A549 (cell line): ENCODE data around the gene LRIF1. TPM values are rescaled to one million over a fixed set of nuclear protein-coding genes. Genes with fewer than 3 reads are reported as not detected.

Experiments used
- ATAC-seq, 2 experiments: fragments of 200-7000 bp in 1 of 2; fragments of >200 bp in 1 of 2; cut with Nextera tagmentation in 1 of 2; cut with Tn5 transposase in 1 of 2; 3 replicates each; pipeline versions ENCODE4 v1.8.0 to v1.9.1; 2018 to 2020; ENCODE audit warnings: mild to moderate bottlenecking in 1 of 2, moderate library complexity in 1 of 2
- CTCF ChIA-PET: fragments of 300-600 bp; sonication (Branson Sonifier 250); formaldehyde crosslinking; extraction: SDS; loops from one replicate; lab custom pipeline; 2021; ENCODE audit warnings: antibody characterized with exemption, inconsistent platforms; lab: Yijun Ruan, JAX
- POLR2A ChIA-PET: fragments of 350-600 bp; formaldehyde crosslinking; extraction: SDS; loops from one replicate; lab custom pipeline; 2021; ENCODE audit warnings: antibody characterized with exemption, inconsistent platforms; lab: Yijun Ruan, JAX
- DNase-seq, 2 experiments: peaks; one replicate each; pipeline versions ENCODE4 v3.0.0 to v3.0.0-alpha.2; 2011 to 2016; ENCODE audit warnings: low read depth in 1 of 2, low spot score in 1 of 2
- FAIRE-seq: peaks from 2 replicates; lab custom pipeline; 2011; peaks lifted over from hg19 to GRCh38; lab: Jason Lieb, UNC
- H3K27ac ChIP-seq, 2 experiments: fragments of >200 bp; sonication (Bioruptor Twin); formaldehyde crosslinking; 3 replicates each; pipeline ENCODE4 v1.5.1; 2016 to 2017
- H3K4me1 ChIP-seq: fragments of >200 bp; sonication (Bioruptor Twin); formaldehyde crosslinking; 3 replicates; pipeline ENCODE4 v1.6.1; 2016
- H3K4me2 ChIP-seq: fragments of >200 bp; sonication (Bioruptor Twin); formaldehyde crosslinking; 3 replicates; pipeline ENCODE4 v1.6.1; 2016
- H3K4me3 ChIP-seq: fragments of >200 bp; sonication (Bioruptor Twin); formaldehyde crosslinking; 3 replicates; pipeline ENCODE4 v1.5.1; 2016
- H3K9me3 ChIP-seq: fragments of >200 bp; sonication (Bioruptor Twin); formaldehyde crosslinking; 3 replicates; pipeline ENCODE4 v1.6.1; 2016
- CBX2 ChIP-seq: fragments of 200-600 bp; sonication (generic); IDR thresholded peaks from 2 replicates; pipeline ENCODE4 v1.6.1; 2016; ENCODE audit warnings: low read depth, mild to moderate bottlenecking, borderline replicate concordance
- CEBPB ChIP-seq, 2 experiments: fragments of >200 bp in 1 of 2; sonication (Bioruptor Twin) in 1 of 2; formaldehyde crosslinking in 1 of 2; IDR thresholded peaks; 2 replicates each; pipeline ENCODE4 v1.6.1; 2012 to 2016
- CHD4 ChIP-seq: fragments of 200-600 bp; sonication (generic); IDR thresholded peaks from 2 replicates; pipeline ENCODE4 v1.6.1; 2016; ENCODE audit warnings: antibody characterized with exemption, mild to moderate bottlenecking, borderline replicate concordance
- EHF ChIP-seq: fragments of 250-450 bp; sonication (Bioruptor Pico); IDR thresholded peaks from 2 replicates; pipeline ENCODE4 v1.5.0; 2020; ENCODE audit warnings: mild to moderate bottlenecking
- ESRRA ChIP-seq: fragments of 150-350 bp; IDR thresholded peaks from 2 replicates; pipeline ENCODE4 v1.6.1; 2014; ENCODE audit warnings: mild to moderate bottlenecking, low read length, borderline replicate concordance
- HOXB5 ChIP-seq: fragments of 250-450 bp; sonication (Bioruptor Pico); IDR thresholded peaks from 2 replicates; pipeline ENCODE4 v1.5.0; 2020; ENCODE audit warnings: mild to moderate bottlenecking, moderate library complexity
- JUNB ChIP-seq: fragments of >200 bp; sonication (Bioruptor Twin); formaldehyde crosslinking; IDR thresholded peaks from 2 replicates; pipeline ENCODE4 v1.6.1; 2016
- KDM1A ChIP-seq: fragments of 200-600 bp; sonication (generic); IDR thresholded peaks from 2 replicates; pipeline ENCODE4 v1.6.1; 2016; ENCODE audit warnings: low read depth, mild to moderate bottlenecking
- KDM5A ChIP-seq: fragments of 200-600 bp; sonication (generic); IDR thresholded peaks from 2 replicates; pipeline ENCODE4 v1.6.1; 2016; ENCODE audit warnings: antibody characterized with exemption, mild to moderate bottlenecking
- MYC ChIP-seq: IDR thresholded peaks from 2 replicates; pipeline ENCODE4 v1.6.1; 2012; ENCODE audit warnings: mild to moderate bottlenecking, inconsistent platforms, low read length, improper control_type of control experiment, borderline replicate concordance
- NFE2L2 ChIP-seq: fragments of 150-350 bp; conservative IDR thresholded peaks from 2 replicates; pipeline ENCODE4 v1.6.1; 2014; ENCODE audit warnings: low read length
- NPAS2 ChIP-seq: fragments of 250-450 bp; sonication (Bioruptor Pico); IDR thresholded peaks from 2 replicates; pipeline ENCODE4 v1.8.0; 2022; ENCODE audit warnings: mild to moderate bottlenecking, moderate library complexity, borderline replicate concordance
- POLR2AphosphoS2 ChIP-seq: conservative IDR thresholded peaks from 2 replicates; pipeline ENCODE4 v1.6.1; 2012; ENCODE audit warnings: low read length, improper control_type of control experiment, inconsistent platforms
- RARB ChIP-seq: fragments of 250-450 bp; sonication (Bioruptor Pico); IDR thresholded peaks from 2 replicates; pipeline ENCODE4 v1.8.0; 2021; ENCODE audit warnings: mild to moderate bottlenecking, moderate library complexity
- RFX5 ChIP-seq: fragments of 450-650 bp; IDR thresholded peaks from 2 replicates; pipeline ENCODE4 v1.7.1; 2014; ENCODE audit warnings: antibody characterized with exemption, mild to moderate bottlenecking, moderate library complexity
- RNF2 ChIP-seq: fragments of 200-600 bp; sonication (generic); IDR thresholded peaks from 2 replicates; pipeline ENCODE4 v1.6.1; 2016; ENCODE audit warnings: low read depth, mild to moderate bottlenecking, antibody characterized with exemption, moderate library complexity, borderline replicate concordance
- SMC3 ChIP-seq: fragments of >200 bp; sonication (Bioruptor Twin); formaldehyde crosslinking; IDR thresholded peaks from 3 replicates; pipeline ENCODE4 v1.6.1; 2018; ENCODE audit warnings: inconsistent platforms
- SREBF2 ChIP-seq: fragments of 450-650 bp; IDR thresholded peaks from 2 replicates; pipeline ENCODE4 v1.6.1; 2014; ENCODE audit warnings: mild to moderate bottlenecking, moderate library complexity
- TP53 ChIP-seq: fragments of 250-450 bp; sonication (Bioruptor Pico); IDR thresholded peaks from 2 replicates; pipeline ENCODE4 v1.5.0; 2021; ENCODE audit warnings: mild to moderate bottlenecking, moderate library complexity
- ZC3H11A ChIP-seq: fragments of 450-650 bp; IDR thresholded peaks from 2 replicates; pipeline ENCODE4 v1.6.1; 2014; ENCODE audit warnings: antibody characterized with exemption, mild to moderate bottlenecking
- ZFP36 ChIP-seq: fragments of 450-650 bp; IDR thresholded peaks from 2 replicates; pipeline ENCODE4 v1.6.1; 2014; ENCODE audit warnings: borderline replicate concordance; ENCODE audit not compliant: partially characterized antibody
- ZSCAN20 ChIP-seq: fragments of 250-450 bp; sonication (Bioruptor Pico); IDR thresholded peaks from 2 replicates; pipeline ENCODE4 v1.8.0; 2022; ENCODE audit warnings: mild to moderate bottlenecking, moderate library complexity
- WGBS: methylation state at CpG from one replicate; pipeline ENCODE4 v1.1.6; 2017; ENCODE audit errors: missing lambda C conversion rate; 5-methylcytosine and 5-hydroxymethylcytosine counted together
- polyA plus RNA-seq, 4 experiments: library from polyadenylated mRNA; depleted of rRNA in 3 of 4; stranded (reverse); fragments of >200 nt; fragmentation: RNase III in 1 of 4; extraction: RNeasy Plus Mini Kit Qiagen cat#74134 plus additional on column Dnase treatment in 1 of 4; gene quantifications; 2 replicates in 3 of 4; 3 replicates in 1 of 4; pipeline ENCODE4 v1.2.3, GENCODE V29; 2011 to 2017
- TF ChIP-seq, protein P1 (sequence below): fragments of >200 bp; sonication (Bioruptor Twin); formaldehyde crosslinking; IDR thresholded peaks from 3 replicates; pipeline ENCODE4 v1.5.1; 2016
- TF ChIP-seq, protein P2 (sequence below): fragments of >200 bp; sonication (Bioruptor Twin); formaldehyde crosslinking; IDR thresholded peaks from 3 replicates; pipeline ENCODE4 v1.6.1; 2016
- TF ChIP-seq, protein P3 (sequence below): fragments of 450-650 bp; IDR thresholded peaks from 2 replicates; pipeline ENCODE4 v1.6.1; 2014; ENCODE audit warnings: antibody characterized with exemption
- TF ChIP-seq, protein P4 (sequence below): IDR thresholded peaks from 2 replicates; pipeline ENCODE4 v1.6.1; 2012

LRIF1 gene
- polyA plus RNA-seq, 2 of the 4 experiments (the other 2 are of a cell fraction), result 16.3 to 40.8 TPM

DNA sequence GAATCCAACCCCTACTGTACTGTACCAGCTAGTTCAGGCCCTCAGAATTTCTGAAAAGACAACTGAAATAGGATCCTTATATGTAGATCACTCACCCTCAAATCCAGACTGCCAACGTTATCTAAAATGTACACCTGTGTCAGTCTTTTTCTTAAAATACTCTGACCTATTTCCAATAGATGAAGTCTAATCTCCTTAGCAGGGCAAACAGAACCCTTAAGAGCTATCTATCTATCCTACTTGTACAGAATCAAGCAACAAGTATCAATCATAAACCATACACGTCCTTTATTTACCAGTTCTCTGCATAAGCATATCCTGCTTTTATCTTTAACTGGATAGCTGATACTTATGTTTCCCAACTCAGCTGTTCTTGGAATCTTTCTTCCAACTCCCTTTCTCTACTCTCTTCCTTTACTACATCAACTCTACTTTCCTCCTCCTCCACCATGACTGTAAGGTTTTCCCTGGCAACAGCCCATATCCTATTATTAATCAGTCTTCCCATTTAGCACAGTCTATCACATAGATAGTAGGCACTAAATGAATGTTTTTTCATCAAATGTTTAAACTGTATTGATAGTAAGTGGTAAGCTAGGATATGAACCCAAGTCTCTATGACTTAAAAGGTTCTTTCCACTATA lies 2.8 kb downstream of the LRIF1 start (continued):
- TF ChIP-seq ESRRA (no peak), ZFP36 (no peak), KDM5A (no peak), SREBF2 (no peak), EHF (CRISPR knock-in tag) (no peak), RFX5 (no peak), SMC3 (no peak), JUNB (no peak)
- TF ChIP-seq, protein P1, sequence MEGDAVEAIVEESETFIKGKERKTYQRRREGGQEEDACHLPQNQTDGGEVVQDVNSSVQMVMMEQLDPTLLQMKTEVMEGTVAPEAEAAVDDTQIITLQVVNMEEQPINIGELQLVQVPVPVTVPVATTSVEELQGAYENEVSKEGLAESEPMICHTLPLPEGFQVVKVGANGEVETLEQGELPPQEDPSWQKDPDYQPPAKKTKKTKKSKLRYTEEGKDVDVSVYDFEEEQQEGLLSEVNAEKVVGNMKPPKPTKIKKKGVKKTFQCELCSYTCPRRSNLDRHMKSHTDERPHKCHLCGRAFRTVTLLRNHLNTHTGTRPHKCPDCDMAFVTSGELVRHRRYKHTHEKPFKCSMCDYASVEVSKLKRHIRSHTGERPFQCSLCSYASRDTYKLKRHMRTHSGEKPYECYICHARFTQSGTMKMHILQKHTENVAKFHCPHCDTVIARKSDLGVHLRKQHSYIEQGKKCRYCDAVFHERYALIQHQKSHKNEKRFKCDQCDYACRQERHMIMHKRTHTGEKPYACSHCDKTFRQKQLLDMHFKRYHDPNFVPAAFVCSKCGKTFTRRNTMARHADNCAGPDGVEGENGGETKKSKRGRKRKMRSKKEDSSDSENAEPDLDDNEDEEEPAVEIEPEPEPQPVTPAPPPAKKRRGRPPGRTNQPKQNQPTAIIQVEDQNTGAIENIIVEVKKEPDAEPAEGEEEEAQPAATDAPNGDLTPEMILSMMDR, result no peak
- TF ChIP-seq, protein P2, sequence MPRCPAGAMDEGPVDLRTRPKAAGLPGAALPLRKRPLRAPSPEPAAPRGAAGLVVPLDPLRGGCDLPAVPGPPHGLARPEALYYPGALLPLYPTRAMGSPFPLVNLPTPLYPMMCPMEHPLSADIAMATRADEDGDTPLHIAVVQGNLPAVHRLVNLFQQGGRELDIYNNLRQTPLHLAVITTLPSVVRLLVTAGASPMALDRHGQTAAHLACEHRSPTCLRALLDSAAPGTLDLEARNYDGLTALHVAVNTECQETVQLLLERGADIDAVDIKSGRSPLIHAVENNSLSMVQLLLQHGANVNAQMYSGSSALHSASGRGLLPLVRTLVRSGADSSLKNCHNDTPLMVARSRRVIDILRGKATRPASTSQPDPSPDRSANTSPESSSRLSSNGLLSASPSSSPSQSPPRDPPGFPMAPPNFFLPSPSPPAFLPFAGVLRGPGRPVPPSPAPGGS, result no peak
- TF ChIP-seq, all 56 proteins: peak for 0

DNA sequence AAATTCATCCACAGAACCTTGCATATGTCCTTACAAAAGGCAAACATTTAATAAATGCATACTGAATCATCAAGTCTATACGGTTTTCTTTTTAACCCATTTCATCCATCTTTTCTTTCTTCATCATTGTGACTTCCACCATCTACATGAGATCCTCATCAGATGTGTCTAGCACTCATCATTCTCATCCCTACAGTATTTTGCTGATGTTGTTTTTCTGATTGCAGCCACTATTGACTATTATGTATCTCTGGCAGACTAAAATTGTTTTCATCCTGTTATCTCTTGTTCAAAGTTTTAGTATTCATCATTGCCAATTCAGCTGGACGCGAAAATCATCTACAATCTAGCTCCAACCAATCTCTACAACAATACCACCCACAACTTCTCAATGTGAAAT lies 5.9 kb downstream of the LRIF1 start:
- FAIRE-seq, result no peak
- TF ChIP-seq MYC (no peak), ZSCAN20 (CRISPR knock-in tag) (no peak), NPAS2 (no peak), POLR2AphosphoS2 (no peak), TP53 (CRISPR knock-in tag) (no peak), KDM1A (no peak), HOXB5 (CRISPR knock-in tag) (no peak), SREBF2 (no peak), CEBPB (IDR thresholded peaks at IDR 0.05) (no peak), NFE2L2 (no peak), RARB (CRISPR knock-in tag) (no peak), CBX2 (no peak), RNF2 (no peak), SMC3 (no peak), ZC3H11A (no peak), CHD4 (no peak)
- TF ChIP-seq, protein P3, sequence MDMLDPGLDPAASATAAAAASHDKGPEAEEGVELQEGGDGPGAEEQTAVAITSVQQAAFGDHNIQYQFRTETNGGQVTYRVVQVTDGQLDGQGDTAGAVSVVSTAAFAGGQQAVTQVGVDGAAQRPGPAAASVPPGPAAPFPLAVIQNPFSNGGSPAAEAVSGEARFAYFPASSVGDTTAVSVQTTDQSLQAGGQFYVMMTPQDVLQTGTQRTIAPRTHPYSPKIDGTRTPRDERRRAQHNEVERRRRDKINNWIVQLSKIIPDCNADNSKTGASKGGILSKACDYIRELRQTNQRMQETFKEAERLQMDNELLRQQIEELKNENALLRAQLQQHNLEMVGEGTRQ, result no peak
- TF ChIP-seq, protein P4, sequence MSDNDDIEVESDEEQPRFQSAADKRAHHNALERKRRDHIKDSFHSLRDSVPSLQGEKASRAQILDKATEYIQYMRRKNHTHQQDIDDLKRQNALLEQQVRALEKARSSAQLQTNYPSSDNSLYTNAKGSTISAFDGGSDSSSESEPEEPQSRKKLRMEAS, result no peak
- ChIA-PET CTCF (no interaction called here), POLR2A (interaction anchor here (1.2 kb wide), 1 partner anchor 13 kb away, joined by 6 read pairs; no protein-coding TSS in a partner anchor)
- no peak overlapping the region for H3K27ac ChIP-seq
- H3K4me3 ChIP-seq, result no peak overlapping the region
- no peak for DNase-seq
- H3K4me1 ChIP-seq, result no peaks in the 10 kb centered on the region
- peaks cover 9% of the 10 kb centered on the region; the same call in 2 of the 3 replicates for H3K9me3 ChIP-seq
- WGBS, result 88% methylated on average over 3 of the region's 3 CpGs
- no peak for ATAC-seq
- no peak overlapping the region for H3K4me2 ChIP-seq
